GM12878 (cell line): ENCODE measurements around the gene PRR29. TPM values are rescaled to one million over a fixed set of nuclear protein-coding genes. Genes with fewer than 3 reads are reported as not detected.

Experiments used
- ATAC-seq: fragments of 200-7000 bp; cut with Tn5 transposase; 3 replicates; pipeline ENCODE4 v1.9.1; 2020; ENCODE audit warnings: mild to moderate bottlenecking, moderate library complexity
- BruUV-seq: library from RNA; stranded (reverse); fragments of 400-500 nt; replicated peaks from 2 replicates; lab custom pipeline; 2021; lab: Mats Ljungman, UMichigan
- CTCF ChIA-PET: fragments of 300-600 bp; sonication (Branson Sonifier 250); formaldehyde crosslinking; extraction: SDS; loops from one replicate; lab custom pipeline; 2021; ENCODE audit warnings: inconsistent platforms; lab: Yijun Ruan, JAX
- POLR2A ChIA-PET: fragments of 350-600 bp; formaldehyde crosslinking; extraction: SDS; loops from one replicate; lab custom pipeline; 2021; ENCODE audit warnings: inconsistent platforms; lab: Charles Lee
- RAD21 ChIA-PET: fragments of 300-600 bp; sonication (Branson Sonifier 250); formaldehyde crosslinking; loops from one replicate; lab custom pipeline; 2023; ENCODE audit warnings: antibody characterized with exemption; ENCODE audit not compliant: unreplicated experiment; lab: Charles Lee
- SMC1A ChIA-PET: fragments of 300-600 bp; sonication (Branson Sonifier 250); formaldehyde crosslinking; loops from one replicate; lab custom pipeline; 2023; ENCODE audit not compliant: unreplicated experiment, uncharacterized antibody; lab: Charles Lee
- DNase-seq: peaks from one replicate; pipeline ENCODE4 v3.0.0-alpha.2; 2011; ENCODE audit warnings: low read depth, low spot score
- FAIRE-seq: peaks from 3 replicates; lab custom pipeline; 2011; peaks lifted over from hg19 to GRCh38; lab: Jason Lieb, UNC
- H2AFZ ChIP-seq: 2 replicates; pipeline ENCODE4 v1.6.0; 2011; ENCODE audit warnings: low read depth, low read length, control low read depth; ENCODE audit not compliant: control insufficient read depth
- H3K27ac ChIP-seq: 2 replicates; pipeline ENCODE4 v1.5.1; 2011; ENCODE audit warnings: control low read depth; ENCODE audit not compliant: control insufficient read depth, insufficient read depth
- H3K27me3 ChIP-seq, 2 experiments: replicated peaks in 1 of 2; 2 replicates each; pipeline versions ENCODE4 v1.6.0 to v1.6.1; 2011; ENCODE audit warnings: low read length in 1 of 2; ENCODE audit not compliant: control insufficient read depth in 2 of 2, insufficient read depth in 2 of 2
- H3K36me3 ChIP-seq, 2 experiments: 2 replicates each; pipeline ENCODE4 v1.5.1; 2011; ENCODE audit warnings: low read length in 1 of 2; ENCODE audit not compliant: control insufficient read depth in 2 of 2, insufficient read depth in 2 of 2
- H3K4me1 ChIP-seq: 2 replicates; pipeline ENCODE4 v1.6.1; 2011; ENCODE audit warnings: mild to moderate bottlenecking, low read length, moderate library complexity, mixed read lengths; ENCODE audit not compliant: control insufficient read depth, insufficient read depth
- H3K4me2 ChIP-seq: 2 replicates; pipeline ENCODE4 v1.6.0; 2011; ENCODE audit warnings: control low read depth; ENCODE audit not compliant: control insufficient read depth, insufficient read depth
- H3K4me3 ChIP-seq: fragments of 200-600 bp; sonication (generic); 2 replicates; pipeline ENCODE4 v1.5.1; 2016
- H3K79me2 ChIP-seq: 2 replicates; pipeline ENCODE4 v1.6.0; 2011; ENCODE audit warnings: low read length; ENCODE audit not compliant: control insufficient read depth, insufficient read depth
- H3K9ac ChIP-seq: 2 replicates; pipeline ENCODE4 v1.8.0; 2011; ENCODE audit warnings: low read length, control low read depth, mixed read lengths; ENCODE audit not compliant: control insufficient read depth, insufficient read depth
- H3K9me3 ChIP-seq: replicated peaks from 3 replicates; pipeline ENCODE4 v1.5.1; 2011; ENCODE audit warnings: mild to moderate bottlenecking, low read length; ENCODE audit not compliant: control insufficient read depth, insufficient read depth
- H4K20me1 ChIP-seq: 2 replicates; pipeline ENCODE4 v1.6.0; 2011; ENCODE audit not compliant: control insufficient read depth, insufficient read depth
- EED ChIP-seq: sonication (generic); IDR thresholded peaks from 2 replicates; pipeline ENCODE4 v1.6.1; 2016; ENCODE audit warnings: antibody characterized with exemption, low read depth
- HDAC6 ChIP-seq: fragments of 200-600 bp; sonication (generic); IDR thresholded peaks from one replicate; pipeline ENCODE4 v1.8.0; 2017; ENCODE audit warnings: antibody characterized with exemption; ENCODE audit not compliant: unreplicated experiment
- IKZF1 ChIP-seq: fragments of 450-650 bp; conservative IDR thresholded peaks from 2 replicates; pipeline ENCODE4 v1.6.1; 2017; ENCODE audit warnings: antibody characterized with exemption, mild to moderate bottlenecking
- JUND ChIP-seq: IDR thresholded peaks from 2 replicates; pipeline ENCODE4 v1.6.1; 2012; ENCODE audit warnings: low read depth, mild to moderate bottlenecking, low read length, improper control_type of control experiment, moderate library complexity
- PML ChIP-seq: IDR thresholded peaks from 2 replicates; pipeline ENCODE4 v1.6.1; 2012; ENCODE audit warnings: low read length, inconsistent platforms
- STAT1 ChIP-seq: fragments of 450-650 bp; conservative IDR thresholded peaks from 2 replicates; pipeline ENCODE4 v1.6.1; 2014; ENCODE audit warnings: antibody characterized with exemption, mild to moderate bottlenecking
- TCF7 ChIP-seq: IDR thresholded peaks from 2 replicates; pipeline ENCODE4 v1.6.1; 2014; ENCODE audit warnings: antibody characterized with exemption, borderline replicate concordance
- ZNF217 ChIP-seq: fragments of 450-650 bp; IDR thresholded peaks from 2 replicates; pipeline ENCODE4 v1.6.1; 2017; ENCODE audit warnings: antibody characterized with exemption, mild to moderate bottlenecking
- ZNF384 ChIP-seq: IDR thresholded peaks from 2 replicates; pipeline ENCODE4 v1.6.1; 2012; ENCODE audit warnings: low read depth, mild to moderate bottlenecking, low read length, improper control_type of control experiment, borderline replicate concordance
- WGBS: methylation state at CpG from one replicate; pipeline ENCODE4 v1.1.6; 2016; ENCODE audit warnings: low lambda C conversion rate; ENCODE audit not compliant: insufficient replicate concordance, insufficient coverage; ENCODE audit errors: missing lambda C conversion rate; 5-methylcytosine and 5-hydroxymethylcytosine counted together
- in situ Hi-C: fragments of 300-500 bp; cut with MboI; formaldehyde crosslinking; loops from 9 replicates; pipeline ENCODE4 v1.14.3; 2018; ENCODE audit warnings: mixed read lengths
- intact Hi-C: fragments of 100-400 bp; cut with micrococcal nuclease; formaldehyde crosslinking; loops from one replicate; pipeline ENCODE4 v1.14.2; 2022; ENCODE audit not compliant: unreplicated experiment
- polyA plus RNA-seq, 11 experiments: library from polyadenylated mRNA; depleted of rRNA in 4 of 11; unstranded in 6 of 11; stranded (reverse) in 5 of 11; fragments of >200 nt; fragmentation: Nextera tagmentation in 4 of 11; fragmentation: Illumina TruSeq in 1 of 11; extraction: Ambion mirVana in 4 of 11; extraction: Trizol in 1 of 11; gene quantifications; 1 replicate in 1 of 11; 2 replicates in 10 of 11; pipeline versions ENCODE4 v1.2.1 to v1.2.3, GENCODE V29; 2011 to 2016; ENCODE audit warnings: inconsistent platforms in 2 of 11, missing spikeins in 2 of 11, low read depth in 1 of 11
- total RNA-seq, 4 experiments: library from RNA; depleted of rRNA in 3 of 4; stranded (reverse); fragments of >200 nt in 3 of 4; fragmentation: Illumina TruSeq in 1 of 4; extraction: Trizol in 1 of 4; gene quantifications; 2 replicates each; pipeline versions ENCODE4 v1.2.1 to v1.2.3, GENCODE V29; 2013 to 2021
- TF ChIP-seq, protein P1 (sequence below): fragments of 450-650 bp; formaldehyde crosslinking; IDR thresholded peaks from 2 replicates; pipeline ENCODE4 v1.4.0; 2020; ENCODE audit warnings: mild to moderate bottlenecking, moderate library complexity
- TF ChIP-seq, protein P2 (sequence below): IDR thresholded peaks from 2 replicates; pipeline ENCODE4 v1.6.1; 2011; ENCODE audit warnings: borderline replicate concordance, low read depth, mild to moderate bottlenecking, moderate library complexity, low read length; ENCODE audit not compliant: insufficient read depth, poor library complexity, severe bottlenecking
- TF ChIP-seq, protein P3 (sequence below): fragments of 450-650 bp; IDR thresholded peaks from 2 replicates; pipeline ENCODE4 v1.6.1; 2016; ENCODE audit warnings: mild to moderate bottlenecking
- TF ChIP-seq, protein P4 (sequence below): IDR thresholded peaks from 2 replicates; pipeline ENCODE4 v1.6.1; 2012; ENCODE audit warnings: low read depth, low read length, improper control_type of control experiment

PRR29 gene
- total and polyA plus RNA-seq, 10 of the 15 experiments (the other 5 are each of a cell fraction or from before 2014, with no cell fraction given): 0.01 to 2.4 (median 0.18) TPM; not detected in 3

DNA sequence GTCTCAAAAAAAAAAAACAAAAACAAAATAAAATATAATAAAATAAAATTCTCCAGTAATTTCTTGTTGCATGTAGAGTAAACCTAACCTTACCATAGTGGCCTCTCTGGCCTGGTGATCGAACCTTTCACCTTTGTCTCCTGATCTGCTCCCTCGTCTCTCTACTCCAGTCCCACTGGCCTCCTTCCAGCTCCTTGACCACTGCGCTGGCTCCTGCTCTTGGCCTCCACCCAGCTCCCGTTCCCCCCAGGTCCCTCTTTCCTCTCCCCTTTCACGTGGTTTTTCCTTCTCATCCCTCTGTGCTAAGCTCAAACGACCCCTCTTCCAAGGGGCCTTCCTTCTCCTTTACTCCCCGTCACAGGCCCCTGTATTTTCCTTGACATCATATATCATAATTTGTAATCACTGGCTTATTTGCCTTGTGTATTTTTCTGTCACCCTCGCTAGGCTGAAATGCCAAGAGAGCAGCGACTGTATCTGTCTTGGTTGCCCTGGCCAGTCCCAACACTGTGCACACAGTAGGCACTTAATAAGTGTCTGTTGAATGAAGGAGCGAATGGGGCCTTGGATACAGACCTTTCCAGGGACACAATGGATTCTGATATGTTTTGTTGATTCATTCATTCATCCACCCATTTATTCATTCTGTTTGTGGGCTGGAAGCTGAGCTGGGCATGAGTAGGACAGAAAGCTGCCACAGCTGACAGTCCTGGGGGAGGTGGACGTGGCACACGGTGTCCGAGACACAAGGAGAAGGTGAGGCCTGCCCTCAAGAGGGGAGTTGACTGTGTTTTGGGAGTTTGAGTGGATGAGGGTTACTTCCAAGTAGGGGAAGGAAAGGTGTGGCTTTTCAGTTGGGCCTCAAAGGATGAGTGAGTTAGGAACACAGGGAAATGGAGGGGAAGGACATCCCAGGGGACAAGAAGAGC lies 19.6 kb upstream of the PRR29 start:
- Histone ChIP-seq H3K9me3 (peaks cover 5% of the 10 kb centered on the region; the same call in 2 of the 3 replicates), H3K4me1 (no peaks in the 10 kb centered on the region), H3K9ac (no peak overlapping the region), H3K79me2 (no peaks in the 10 kb centered on the region), H3K27ac (no peak overlapping the region), H2AFZ (no peak overlapping the region), H4K20me1 (no peaks in the 10 kb centered on the region), H3K27me3 (peaks cover 0 to 2% of the 10 kb centered on the region in 2 experiments; a peak in 1 of 4 replicates), H3K4me3 (no peak overlapping the region), H3K36me3 (no peaks in the 10 kb centered on the region), H3K4me2 (no peak overlapping the region)
- ChIA-PET CTCF (interaction anchor here (0.6 to 3.6 kb wide), 12 partner anchors 11 to 155 kb away, joined by 3 to 18 read pairs (median 5); partner anchors contain the start of gene GH1), POLR2A (no interaction called here), SMC1A (no interaction called here), RAD21 (interaction anchor here (1.1 to 1.4 kb wide), 2 partner anchors 58 to 155 kb away, joined by 3 read pairs; no protein-coding TSS in a partner anchor)
- intact Hi-C loops (no loop called here), in situ Hi-C loops (no loop called here)
- ATAC-seq (no peak), DNase-seq (no peak), FAIRE-seq (no peak)
- BruUV-seq: no TSS peak
- WGBS: 36% methylated on average over 13 of the region's 13 CpGs
- no peak for TF ChIP-seq TCF7
- TF ChIP-seq ZNF384: no peak
- TF ChIP-seq ZNF217: no peak
- no peak for TF ChIP-seq JUND
- TF ChIP-seq, protein P1, sequence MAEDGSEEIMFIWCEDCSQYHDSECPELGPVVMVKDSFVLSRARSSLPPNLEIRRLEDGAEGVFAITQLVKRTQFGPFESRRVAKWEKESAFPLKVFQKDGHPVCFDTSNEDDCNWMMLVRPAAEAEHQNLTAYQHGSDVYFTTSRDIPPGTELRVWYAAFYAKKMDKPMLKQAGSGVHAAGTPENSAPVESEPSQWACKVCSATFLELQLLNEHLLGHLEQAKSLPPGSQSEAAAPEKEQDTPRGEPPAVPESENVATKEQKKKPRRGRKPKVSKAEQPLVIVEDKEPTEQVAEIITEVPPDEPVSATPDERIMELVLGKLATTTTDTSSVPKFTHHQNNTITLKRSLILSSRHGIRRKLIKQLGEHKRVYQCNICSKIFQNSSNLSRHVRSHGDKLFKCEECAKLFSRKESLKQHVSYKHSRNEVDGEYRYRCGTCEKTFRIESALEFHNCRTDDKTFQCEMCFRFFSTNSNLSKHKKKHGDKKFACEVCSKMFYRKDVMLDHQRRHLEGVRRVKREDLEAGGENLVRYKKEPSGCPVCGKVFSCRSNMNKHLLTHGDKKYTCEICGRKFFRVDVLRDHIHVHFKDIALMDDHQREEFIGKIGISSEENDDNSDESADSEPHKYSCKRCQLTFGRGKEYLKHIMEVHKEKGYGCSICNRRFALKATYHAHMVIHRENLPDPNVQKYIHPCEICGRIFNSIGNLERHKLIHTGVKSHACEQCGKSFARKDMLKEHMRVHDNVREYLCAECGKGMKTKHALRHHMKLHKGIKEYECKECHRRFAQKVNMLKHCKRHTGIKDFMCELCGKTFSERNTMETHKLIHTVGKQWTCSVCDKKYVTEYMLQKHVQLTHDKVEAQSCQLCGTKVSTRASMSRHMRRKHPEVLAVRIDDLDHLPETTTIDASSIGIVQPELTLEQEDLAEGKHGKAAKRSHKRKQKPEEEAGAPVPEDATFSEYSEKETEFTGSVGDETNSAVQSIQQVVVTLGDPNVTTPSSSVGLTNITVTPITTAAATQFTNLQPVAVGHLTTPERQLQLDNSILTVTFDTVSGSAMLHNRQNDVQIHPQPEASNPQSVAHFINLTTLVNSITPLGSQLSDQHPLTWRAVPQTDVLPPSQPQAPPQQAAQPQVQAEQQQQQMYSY (CRISPR knock-in tag): no peak
- TF ChIP-seq IKZF1: no peak
- TF ChIP-seq, protein P2, sequence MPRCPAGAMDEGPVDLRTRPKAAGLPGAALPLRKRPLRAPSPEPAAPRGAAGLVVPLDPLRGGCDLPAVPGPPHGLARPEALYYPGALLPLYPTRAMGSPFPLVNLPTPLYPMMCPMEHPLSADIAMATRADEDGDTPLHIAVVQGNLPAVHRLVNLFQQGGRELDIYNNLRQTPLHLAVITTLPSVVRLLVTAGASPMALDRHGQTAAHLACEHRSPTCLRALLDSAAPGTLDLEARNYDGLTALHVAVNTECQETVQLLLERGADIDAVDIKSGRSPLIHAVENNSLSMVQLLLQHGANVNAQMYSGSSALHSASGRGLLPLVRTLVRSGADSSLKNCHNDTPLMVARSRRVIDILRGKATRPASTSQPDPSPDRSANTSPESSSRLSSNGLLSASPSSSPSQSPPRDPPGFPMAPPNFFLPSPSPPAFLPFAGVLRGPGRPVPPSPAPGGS: no peak
- TF ChIP-seq, protein P3, sequence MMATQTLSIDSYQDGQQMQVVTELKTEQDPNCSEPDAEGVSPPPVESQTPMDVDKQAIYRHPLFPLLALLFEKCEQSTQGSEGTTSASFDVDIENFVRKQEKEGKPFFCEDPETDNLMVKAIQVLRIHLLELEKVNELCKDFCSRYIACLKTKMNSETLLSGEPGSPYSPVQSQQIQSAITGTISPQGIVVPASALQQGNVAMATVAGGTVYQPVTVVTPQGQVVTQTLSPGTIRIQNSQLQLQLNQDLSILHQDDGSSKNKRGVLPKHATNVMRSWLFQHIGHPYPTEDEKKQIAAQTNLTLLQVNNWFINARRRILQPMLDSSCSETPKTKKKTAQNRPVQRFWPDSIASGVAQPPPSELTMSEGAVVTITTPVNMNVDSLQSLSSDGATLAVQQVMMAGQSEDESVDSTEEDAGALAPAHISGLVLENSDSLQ: no peak
- TF ChIP-seq PML: no peak
- TF ChIP-seq EED: no peak
- no peak for TF ChIP-seq STAT1
- TF ChIP-seq, protein P4, sequence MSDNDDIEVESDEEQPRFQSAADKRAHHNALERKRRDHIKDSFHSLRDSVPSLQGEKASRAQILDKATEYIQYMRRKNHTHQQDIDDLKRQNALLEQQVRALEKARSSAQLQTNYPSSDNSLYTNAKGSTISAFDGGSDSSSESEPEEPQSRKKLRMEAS: no peak
- TF ChIP-seq HDAC6: no peak
